Iris pigment epithelial cell (primary cell): Measurements from ENCODE around the gene ZNF280B.
"Not testable (repeated sequence)": the region's sequence is repeated elsewhere in the genome, so short reads cannot be mapped to it uniquely, and the experiment has no call there.

Experiments used
- DNase-seq: peaks from one replicate; pipeline ENCODE4 v3.0.0-alpha.2; 2011; ENCODE audit warnings: low read depth

The ZNF280B gene

GRCh38 chr22:22463855-22464540, 44.5 kb downstream of the ZNF280B start:
- peak; percentile 56 for DNase-seq

GRCh38 chr22:22462813-22463567, 45.6 kb downstream of the ZNF280B start:
- DNase-seq: peak; percentile 21

- DNase-seq: no peak
Observed at GRCh38 chr22:22461583-22461982, 47.0 kb downstream of the ZNF280B start.

GRCh38 chr22:22461111-22461510, 47.4 kb downstream of the ZNF280B start:
- DNase-seq: no peak

GRCh38 chr22:22460635-22461034, 47.9 kb downstream of the ZNF280B start:
- DNase-seq: peak; percentile 22

- DNase-seq: no peak
Observed at GRCh38 chr22:22460060-22460459, 48.5 kb downstream of the ZNF280B start.

- peak; percentile 9 for DNase-seq
Observed at GRCh38 chr22:22458896-22459588, 49.5 kb downstream of the ZNF280B start.

GRCh38 chr22:22458387-22458786, 50.2 kb downstream of the ZNF280B start:
- DNase-seq: no peak

GRCh38 chr22:22454997-22455396, 53.5 kb downstream of the ZNF280B start:
- DNase-seq: no peak

- DNase-seq: no peak
Observed at GRCh38 chr22:22452996-22453686, 55.4 kb downstream of the ZNF280B start.

GRCh38 chr22:22452211-22452610, 56.3 kb downstream of the ZNF280B start:
- no peak for DNase-seq

GRCh38 chr22:22450343-22450839, 58.2 kb downstream of the ZNF280B start:
- no peak for DNase-seq

- no peak for DNase-seq
Observed at GRCh38 chr22:22449819-22450218, 58.7 kb downstream of the ZNF280B start.

- peak; percentile 16 for DNase-seq
Observed at GRCh38 chr22:22446517-22446916, 62.0 kb downstream of the ZNF280B start.

- DNase-seq: not testable (repeated sequence)
Observed at GRCh38 chr22:22444007-22444589, 64.4 kb downstream of the ZNF280B start.

GRCh38 chr22:22442928-22443709, 65.4 kb downstream of the ZNF280B start:
- DNase-seq: peak; percentile 18

- not testable (repeated sequence) for DNase-seq
Observed at GRCh38 chr22:22441626-22442025, 66.9 kb downstream of the ZNF280B start.

- DNase-seq: no peak
Observed at GRCh38 chr22:22440188-22440587, 68.4 kb downstream of the ZNF280B start.
